ENCODE measurements around the gene WDR55. TPM values are rescaled to one million over a fixed set of nuclear protein-coding genes. Genes with fewer than 3 reads are reported as not detected.

The WDR55 gene
- total and polyA plus RNA-seq, 2 of the 13 experiments (the other 11 are each of a cell fraction or from before 2014, with no cell fraction given), result 17.7 to 18.2 TPM

- TF ChIP-seq ZNF704 (CRISPR knock-in tag; IDR thresholded peaks at IDR 0.05; ENCODE audit: borderline replicate concordance), result no peak
- TF ChIP-seq, protein P1, sequence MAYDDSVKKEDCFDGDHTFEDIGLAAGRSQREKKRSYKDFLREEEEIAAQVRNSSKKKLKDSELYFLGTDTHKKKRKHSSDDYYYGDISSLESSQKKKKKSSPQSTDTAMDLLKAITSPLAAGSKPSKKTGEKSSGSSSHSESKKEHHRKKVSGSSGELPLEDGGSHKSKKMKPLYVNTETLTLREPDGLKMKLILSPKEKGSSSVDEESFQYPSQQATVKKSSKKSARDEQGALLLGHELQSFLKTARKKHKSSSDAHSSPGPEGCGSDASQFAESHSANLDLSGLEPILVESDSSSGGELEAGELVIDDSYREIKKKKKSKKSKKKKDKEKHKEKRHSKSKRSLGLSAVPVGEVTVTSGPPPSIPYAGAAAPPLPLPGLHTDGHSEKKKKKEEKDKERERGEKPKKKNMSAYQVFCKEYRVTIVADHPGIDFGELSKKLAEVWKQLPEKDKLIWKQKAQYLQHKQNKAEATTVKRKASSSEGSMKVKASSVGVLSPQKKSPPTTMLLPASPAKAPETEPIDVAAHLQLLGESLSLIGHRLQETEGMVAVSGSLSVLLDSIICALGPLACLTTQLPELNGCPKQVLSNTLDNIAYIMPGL (CRISPR knock-in tag; IDR thresholded peaks at IDR 0.05; ENCODE audit: borderline replicate concordance in 1 of 2, low read depth in 1 of 2), result peak in 1 of 2 experiments; percentile 88; a peak in 2 of 4 replicates
- TF ChIP-seq PITX1 (CRISPR knock-in tag; IDR thresholded peaks at IDR 0.05), result peak; percentile 62; the same call in 1 of the 2 replicates
- TF ChIP-seq ZNF501 (CRISPR knock-in tag; IDR thresholded peaks at IDR 0.05), result peak; percentile 98
- TF ChIP-seq ZNF3 (CRISPR knock-in tag; IDR thresholded peaks at IDR 0.05), result no peak
- TF ChIP-seq MTERF4 (CRISPR knock-in tag; IDR thresholded peaks at IDR 0.05), result peak; percentile 96; the same call in 1 of the 2 replicates
- TF ChIP-seq ZNF234 (CRISPR knock-in tag; conservative IDR thresholded peaks at IDR 0.05), result no peak
- TF ChIP-seq ZNF235 (CRISPR knock-in tag; IDR thresholded peaks at IDR 0.05; ENCODE audit: borderline replicate concordance), result peak; percentile 95; the same call in 1 of the 2 replicates
- no peak for TF ChIP-seq MTF2 (CRISPR knock-in tag; IDR thresholded peaks at IDR 0.05; ENCODE audit: borderline replicate concordance)
- no peak for TF ChIP-seq ZNF101 (CRISPR knock-in tag; IDR thresholded peaks at IDR 0.05; ENCODE audit: borderline replicate concordance, low read depth)
- no peak for TF ChIP-seq U2AF2 (IDR thresholded peaks at IDR 0.05; ENCODE audit: low read depth, low read length)
- no peak for TF ChIP-seq ZNF224 (CRISPR knock-in tag; IDR thresholded peaks at IDR 0.05)
- no peak for TF ChIP-seq ZKSCAN1 (IDR thresholded peaks at IDR 0.05; ENCODE audit: low read length)
- TF ChIP-seq, protein P2, sequence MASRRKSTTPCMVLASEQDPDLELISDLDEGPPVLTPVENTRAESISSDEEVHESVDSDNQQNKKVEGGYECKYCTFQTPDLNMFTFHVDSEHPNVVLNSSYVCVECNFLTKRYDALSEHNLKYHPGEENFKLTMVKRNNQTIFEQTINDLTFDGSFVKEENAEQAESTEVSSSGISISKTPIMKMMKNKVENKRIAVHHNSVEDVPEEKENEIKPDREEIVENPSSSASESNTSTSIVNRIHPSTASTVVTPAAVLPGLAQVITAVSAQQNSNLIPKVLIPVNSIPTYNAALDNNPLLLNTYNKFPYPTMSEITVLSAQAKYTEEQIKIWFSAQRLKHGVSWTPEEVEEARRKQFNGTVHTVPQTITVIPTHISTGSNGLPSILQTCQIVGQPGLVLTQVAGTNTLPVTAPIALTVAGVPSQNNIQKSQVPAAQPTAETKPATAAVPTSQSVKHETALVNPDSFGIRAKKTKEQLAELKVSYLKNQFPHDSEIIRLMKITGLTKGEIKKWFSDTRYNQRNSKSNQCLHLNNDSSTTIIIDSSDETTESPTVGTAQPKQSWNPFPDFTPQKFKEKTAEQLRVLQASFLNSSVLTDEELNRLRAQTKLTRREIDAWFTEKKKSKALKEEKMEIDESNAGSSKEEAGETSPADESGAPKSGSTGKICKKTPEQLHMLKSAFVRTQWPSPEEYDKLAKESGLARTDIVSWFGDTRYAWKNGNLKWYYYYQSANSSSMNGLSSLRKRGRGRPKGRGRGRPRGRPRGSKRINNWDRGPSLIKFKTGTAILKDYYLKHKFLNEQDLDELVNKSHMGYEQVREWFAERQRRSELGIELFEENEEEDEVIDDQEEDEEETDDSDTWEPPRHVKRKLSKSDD (CRISPR knock-in tag; IDR thresholded peaks at IDR 0.05; ENCODE audit: low read depth), result no peak; the same call in 1 of the 2 replicates
- no peak for TF ChIP-seq ZZZ3 (CRISPR knock-in tag; IDR thresholded peaks at IDR 0.05; ENCODE audit: borderline replicate concordance)
- TF ChIP-seq, protein P3, sequence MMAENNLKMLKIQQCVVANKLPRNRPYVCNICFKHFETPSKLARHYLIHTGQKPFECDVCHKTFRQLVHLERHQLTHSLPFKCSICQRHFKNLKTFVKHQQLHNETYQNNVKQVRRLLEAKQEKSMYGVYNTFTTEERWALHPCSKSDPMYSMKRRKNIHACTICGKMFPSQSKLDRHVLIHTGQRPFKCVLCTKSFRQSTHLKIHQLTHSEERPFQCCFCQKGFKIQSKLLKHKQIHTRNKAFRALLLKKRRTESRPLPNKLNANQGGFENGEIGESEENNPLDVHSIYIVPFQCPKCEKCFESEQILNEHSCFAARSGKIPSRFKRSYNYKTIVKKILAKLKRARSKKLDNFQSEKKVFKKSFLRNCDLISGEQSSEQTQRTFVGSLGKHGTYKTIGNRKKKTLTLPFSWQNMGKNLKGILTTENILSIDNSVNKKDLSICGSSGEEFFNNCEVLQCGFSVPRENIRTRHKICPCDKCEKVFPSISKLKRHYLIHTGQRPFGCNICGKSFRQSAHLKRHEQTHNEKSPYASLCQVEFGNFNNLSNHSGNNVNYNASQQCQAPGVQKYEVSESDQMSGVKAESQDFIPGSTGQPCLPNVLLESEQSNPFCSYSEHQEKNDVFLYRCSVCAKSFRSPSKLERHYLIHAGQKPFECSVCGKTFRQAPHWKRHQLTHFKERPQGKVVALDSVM (CRISPR knock-in tag; IDR thresholded peaks at IDR 0.05), result peak; percentile 56; the same call in 1 of the 2 replicates
- no peak for TF ChIP-seq REXO4 (CRISPR knock-in tag; IDR thresholded peaks at IDR 0.05; ENCODE audit: borderline replicate concordance)
- no peak for TF ChIP-seq ZNF337 (CRISPR knock-in tag; IDR thresholded peaks at IDR 0.05; ENCODE audit: borderline replicate concordance, low read depth)
These were observed 26.5 kb downstream of the WDR55 start, which contains the start of the genes HARS1 and HARS2 (continued) for GRCh38 chr5:140690941-140691924.

Measured in HepG2 (cell line).